GM21825 (cell line): Measurements from ENCODE around the gene GLP1R.
"Not testable (repeated sequence)": the region's sequence is repeated elsewhere in the genome, so short reads cannot be mapped to it uniquely, and the experiment has no call there.

Experiments
- ATAC-seq: cut with Tn5 transposase; IDR thresholded peaks from one replicate; pipeline ENCODE4 v1.9.1; 2021; ENCODE audit warnings: mild to moderate bottlenecking, moderate library complexity; ENCODE audit not compliant: unreplicated experiment

Gene GLP1R

DNA sequence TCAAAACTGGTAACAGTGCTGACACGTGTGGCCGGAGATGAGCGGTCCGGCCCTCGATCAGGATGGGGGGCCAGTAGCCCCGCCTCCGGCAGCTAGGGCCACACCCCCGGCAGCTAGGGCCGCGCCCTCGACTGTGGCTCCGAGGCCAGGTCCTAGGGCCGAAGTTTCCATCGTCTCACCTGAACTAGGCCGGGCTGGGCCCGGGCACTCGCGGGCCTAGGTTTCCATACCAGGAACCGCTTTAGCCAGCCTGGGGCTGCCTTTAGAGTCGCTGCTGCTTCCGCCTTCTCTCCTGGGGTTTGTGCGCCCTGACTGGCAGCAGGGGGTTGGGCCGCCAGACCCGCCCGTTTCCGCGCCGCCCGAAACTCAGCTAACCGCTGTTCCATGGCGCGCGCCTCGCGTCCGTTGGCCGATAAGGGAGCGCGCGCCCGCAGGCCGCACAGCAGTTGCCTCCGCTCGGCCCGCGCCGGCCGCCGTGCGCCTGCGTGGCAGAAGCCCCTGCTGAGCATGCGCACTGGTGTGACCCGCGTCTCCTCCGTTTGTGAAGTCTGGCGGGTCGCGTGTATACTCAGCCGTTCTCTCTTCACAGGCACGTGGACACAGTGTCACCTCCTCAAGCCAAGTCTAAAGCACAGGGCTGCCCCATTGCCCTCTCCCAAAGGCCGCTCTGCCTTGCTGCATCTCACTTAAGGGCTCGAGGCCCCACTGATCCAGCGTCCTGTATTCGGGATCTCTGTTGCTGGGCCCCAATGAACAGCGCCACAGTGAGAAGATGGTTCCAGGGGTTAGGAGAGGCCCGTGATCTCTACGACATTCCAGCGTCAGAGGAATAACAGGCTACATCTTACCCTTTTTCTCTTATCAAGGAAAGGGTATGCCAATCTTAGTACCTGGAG, 66.4 kb downstream of the GLP1R start, which contains the start of gene SAYSD1:
Gene SAYSD1, minus strand, starts transcription at position 483 of the 896 bp plus-strand sequence. Its CDS starts 97 bp downstream, at position 386.
- peak; percentile 92 for ATAC-seq

DNA sequence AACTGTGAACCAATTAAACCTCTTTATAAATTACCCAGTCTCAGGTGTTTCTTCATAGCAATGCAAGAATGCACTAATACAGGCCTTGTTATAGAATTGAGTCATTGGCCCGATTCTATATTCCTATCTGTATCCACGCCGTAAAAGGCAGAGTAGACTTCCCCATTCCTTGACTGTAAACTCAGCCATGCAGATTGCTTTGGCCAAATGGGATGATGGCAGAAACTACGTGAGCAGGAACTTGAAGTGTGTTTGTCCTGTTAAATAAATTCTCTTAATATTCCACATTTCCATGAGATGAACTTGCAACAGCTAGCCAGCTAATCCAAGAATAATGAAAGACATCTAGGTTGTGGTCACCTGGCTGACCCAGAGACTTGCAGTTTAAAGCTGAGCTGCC, 70.3 kb downstream of the GLP1R start:
- no peak for ATAC-seq

DNA sequence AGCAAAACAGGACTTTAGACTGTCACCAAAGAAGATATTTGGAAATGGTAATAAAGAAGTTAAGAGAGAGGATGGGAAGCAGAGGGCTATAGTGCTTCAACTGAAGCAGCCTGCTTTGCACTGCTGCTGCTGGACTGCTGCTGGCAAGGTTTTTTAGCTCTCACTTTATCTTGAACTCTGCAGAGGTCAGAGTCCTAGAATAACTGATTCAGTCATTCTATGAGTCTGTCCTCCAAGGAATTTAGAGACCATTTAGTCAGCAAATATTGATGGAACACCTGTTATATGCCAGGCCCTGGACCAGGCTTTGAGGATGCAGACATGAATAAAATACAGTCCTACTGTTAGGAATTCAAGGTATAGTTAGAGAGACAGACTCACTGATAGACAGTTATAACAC, 75.5 kb downstream of the GLP1R start:
- ATAC-seq, result no peak

DNA sequence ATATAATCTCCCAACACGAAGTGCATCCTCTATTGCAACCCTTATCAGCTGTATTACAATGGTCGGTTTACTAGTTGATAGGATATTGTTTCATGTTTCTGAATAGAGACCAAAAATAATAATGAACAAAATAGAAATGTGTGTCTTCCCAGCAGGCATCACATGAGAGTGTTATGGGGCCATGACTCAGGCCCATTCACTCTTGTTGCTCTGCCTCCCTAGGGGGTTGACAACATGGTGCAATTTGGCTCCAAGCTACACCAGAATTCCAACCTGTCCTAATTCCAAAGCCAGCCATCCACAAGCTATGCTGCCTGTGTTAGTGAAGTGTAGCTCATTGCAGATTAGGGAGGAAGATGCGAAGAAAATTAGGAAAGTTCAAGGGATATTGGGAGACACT, 79.5 kb downstream of the GLP1R start:
- ATAC-seq, result no peak

DNA sequence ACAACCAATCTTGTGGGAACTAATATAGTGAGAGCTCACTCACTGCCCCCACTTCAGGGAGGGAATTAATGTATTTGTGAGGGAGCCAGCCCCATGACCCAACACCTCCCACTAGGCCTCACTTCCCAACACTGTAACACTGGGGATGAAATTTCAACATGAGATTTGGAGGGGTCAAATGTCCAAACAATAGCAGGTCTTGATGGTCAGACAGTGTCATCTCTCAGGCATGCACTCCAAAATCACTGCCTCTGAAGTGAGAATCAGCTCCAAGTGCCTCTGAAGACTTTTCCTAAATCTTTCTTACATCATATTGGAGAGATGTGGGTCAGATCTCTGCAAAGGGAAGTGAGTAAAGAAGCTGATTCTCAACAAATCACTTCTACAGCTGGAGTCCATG, 80.3 kb downstream of the GLP1R start:
- ATAC-seq, result no peak

DNA sequence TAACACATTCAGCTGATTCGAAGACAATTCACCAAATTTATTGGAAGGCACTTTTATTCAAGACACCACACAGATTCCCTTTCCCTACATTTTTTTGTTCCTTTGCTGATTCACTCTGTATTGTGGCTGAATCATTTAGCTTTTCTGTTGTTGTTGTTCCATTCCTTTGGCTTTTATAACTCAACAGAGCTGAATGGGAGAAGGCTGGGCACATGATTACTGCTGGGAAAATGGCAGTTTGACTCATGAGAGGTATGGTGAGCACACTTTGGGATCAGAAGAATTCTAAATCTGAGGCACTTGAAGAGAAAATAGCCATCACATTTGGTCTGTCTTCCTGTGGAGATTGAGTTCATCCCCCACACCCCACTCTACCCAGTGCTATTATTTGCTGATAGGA, 82.1 kb downstream of the GLP1R start:
- ATAC-seq, result no peak

DNA sequence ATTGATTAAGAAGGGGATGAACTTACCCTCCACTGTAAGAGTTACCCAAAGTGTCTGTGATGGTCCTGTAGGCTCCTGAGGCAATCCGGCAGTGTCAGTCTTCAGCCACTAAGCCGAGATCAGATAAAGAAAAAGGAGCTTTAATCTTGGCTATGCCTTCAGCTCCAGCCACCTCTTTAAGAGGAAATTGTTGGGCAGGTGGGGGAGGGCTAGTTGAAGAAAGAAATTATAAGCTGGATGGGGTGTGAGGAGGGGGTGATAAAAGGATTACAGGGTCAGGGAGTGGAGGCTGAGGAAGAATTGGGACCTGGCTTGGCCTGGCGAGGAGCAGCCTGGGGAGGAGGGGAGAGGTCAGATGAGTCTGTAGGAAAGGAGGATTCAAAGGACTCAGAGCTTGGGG, 86.2 kb downstream of the GLP1R start:
- not testable (repeated sequence) for ATAC-seq

DNA sequence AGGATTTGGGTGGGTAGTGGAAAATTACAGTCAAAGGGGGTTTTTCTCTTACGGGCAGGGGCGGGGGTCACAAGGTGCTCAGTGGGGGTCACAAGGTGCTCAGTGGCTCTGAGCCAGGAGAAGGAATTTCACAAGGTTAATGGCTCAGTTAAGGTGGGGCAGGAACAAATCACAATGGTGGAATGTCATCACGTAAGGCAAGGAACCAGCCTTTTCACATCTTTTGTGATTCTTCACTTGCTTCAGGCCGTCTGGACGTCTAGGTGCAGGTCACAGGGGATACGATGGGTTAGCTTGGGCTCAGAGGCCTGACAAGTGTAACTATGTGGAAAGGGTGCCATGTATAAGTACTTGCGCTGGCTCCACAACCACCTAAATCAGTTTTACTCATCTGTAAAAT, 87.6 kb downstream of the GLP1R start:
- not testable (repeated sequence) for ATAC-seq

DNA sequence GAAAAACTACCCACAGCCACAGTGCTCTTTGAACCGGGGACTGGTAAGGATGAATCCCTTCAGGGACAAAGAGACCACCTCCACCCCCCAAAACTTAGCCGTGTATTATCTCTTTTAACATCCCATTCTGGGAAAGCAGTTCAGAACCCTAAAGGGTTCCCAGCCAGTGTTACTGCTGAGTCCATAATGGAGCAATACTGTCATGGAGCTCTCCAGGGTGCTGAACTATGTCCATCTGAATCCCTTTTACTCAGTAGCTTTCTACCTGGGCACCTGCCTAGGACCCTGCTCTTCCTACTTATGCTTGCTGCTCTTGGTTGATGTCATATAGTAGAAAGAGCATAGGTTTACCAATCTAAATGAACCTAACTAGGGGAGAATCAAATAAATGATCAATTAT, 88.7 kb downstream of the GLP1R start:
- ATAC-seq, result no peak
